PC-9 (cell line): ENCODE data around the gene SPAG9. TPM values are rescaled to one million over a fixed set of nuclear protein-coding genes. Genes with fewer than 3 reads are reported as not detected.

Experiments used
- BruUV-seq: library from RNA; stranded (reverse); fragments of 400-500 nt; replicated peaks from 2 replicates; lab custom pipeline; 2021; lab: Mats Ljungman, UMichigan
- CTCF ChIA-PET: fragments of 300-600 bp; sonication (Branson Sonifier 250); formaldehyde crosslinking; loops from one replicate; lab custom pipeline; 2022; ENCODE audit warnings: antibody characterized with exemption; lab: Charles Lee
- POLR2A ChIA-PET: fragments of 300-600 bp; sonication (Branson Sonifier 250); formaldehyde crosslinking; loops from one replicate; lab custom pipeline; 2022; ENCODE audit warnings: antibody characterized with exemption; ENCODE audit not compliant: unreplicated experiment; lab: Charles Lee
- DNase-seq, 2 experiments: peaks; one replicate each; pipeline versions ENCODE4 v3.0.0 to v3.0.0-alpha.2; 2015 to 2022; ENCODE audit warnings: mixed read lengths in 1 of 2
- H2AFZ ChIP-seq: fragments of 200-600 bp; sonication (generic); 2 replicates; pipeline ENCODE4 v1.8.1; 2017; ENCODE audit warnings: antibody characterized with exemption
- H3F3A ChIP-seq: fragments of 200-600 bp; sonication (generic); 2 replicates; pipeline ENCODE4 v1.8.1; 2017; ENCODE audit warnings: antibody characterized with exemption, mild to moderate bottlenecking, low read depth; ENCODE audit not compliant: insufficient read depth
- H3K27ac ChIP-seq: fragments of 200-600 bp; sonication (generic); 2 replicates; pipeline ENCODE4 v1.6.1; 2016; ENCODE audit warnings: mixed run types
- H3K27me3 ChIP-seq: fragments of 200-600 bp; sonication (generic); 2 replicates; pipeline ENCODE4 v1.6.1; 2016; ENCODE audit warnings: low read depth, mixed run types; ENCODE audit not compliant: insufficient read depth
- H3K36me3 ChIP-seq: fragments of 200-600 bp; sonication (generic); 2 replicates; pipeline ENCODE4 v1.6.1; 2016; ENCODE audit warnings: low read depth, mixed run types
- H3K4me1 ChIP-seq: fragments of 200-600 bp; sonication (generic); replicated peaks from 2 replicates; pipeline ENCODE4 v1.6.1; 2016; ENCODE audit warnings: mixed run types; ENCODE audit not compliant: insufficient read depth
- H3K4me2 ChIP-seq: fragments of 200-600 bp; sonication (generic); 2 replicates; pipeline ENCODE4 v1.6.1; 2017; ENCODE audit warnings: mixed run types
- H3K4me3 ChIP-seq: fragments of 200-600 bp; sonication (generic); 2 replicates; pipeline ENCODE4 v1.6.1; 2016; ENCODE audit warnings: mixed run types
- H3K79me2 ChIP-seq: fragments of 200-600 bp; sonication (generic); 2 replicates; pipeline ENCODE4 v1.6.1; 2017; ENCODE audit warnings: low read depth, mixed run types
- H3K9me2 ChIP-seq: fragments of 200-600 bp; sonication (generic); 2 replicates; pipeline ENCODE4 v1.8.1; 2017; ENCODE audit warnings: mild to moderate bottlenecking; ENCODE audit not compliant: insufficient read depth
- H3K9me3 ChIP-seq: fragments of 200-600 bp; sonication (generic); 2 replicates; pipeline ENCODE4 v1.8.1; 2016; ENCODE audit warnings: low read depth; ENCODE audit not compliant: insufficient read depth
- H4K20me1 ChIP-seq: fragments of 200-600 bp; sonication (generic); 2 replicates; pipeline ENCODE4 v1.8.1; 2017; ENCODE audit not compliant: insufficient read depth
- CTCF ChIP-seq: fragments of 200-600 bp; sonication (generic); conservative IDR thresholded peaks from 2 replicates; pipeline ENCODE4 v1.6.1; 2017; ENCODE audit warnings: mixed run types, antibody characterized with exemption, mild to moderate bottlenecking, moderate library complexity
- EZH2 ChIP-seq: fragments of 200-600 bp; sonication (generic); IDR thresholded peaks from 2 replicates; pipeline ENCODE4 v1.8.0; 2017; ENCODE audit warnings: antibody characterized with exemption, low read depth
- intact Hi-C: fragments of 100-400 bp; cut with micrococcal nuclease; formaldehyde crosslinking; loops from one replicate; pipeline ENCODE4 v1.10.0; 2022; ENCODE audit not compliant: unreplicated experiment
- total RNA-seq: library from RNA; stranded (reverse); gene quantifications from 2 replicates; pipeline ENCODE4 v1.2.3, GENCODE V29; 2021

The SPAG9 gene
- total RNA-seq, 1 experiment from 2014 or later: 51.8 TPM

- Histone ChIP-seq H3K27ac (peak overlapping the region; percentile 73), H3K4me3 (no peak overlapping the region), H3K36me3 (no peaks in the 10 kb centered on the region), H3K4me1 (peaks cover 67% of the 10 kb centered on the region), H3K27me3 (no peaks in the 10 kb centered on the region), H3K4me2 (peak overlapping the region; percentile 73), H3K9me3 (no peaks in the 10 kb centered on the region), H3K79me2 (no peaks in the 10 kb centered on the region), H3K9me2 (no peaks in the 10 kb centered on the region), H2AFZ (no peak overlapping the region), H4K20me1 (no peaks in the 10 kb centered on the region), H3F3A (peaks cover 41% of the 10 kb centered on the region)
- intact Hi-C loops: no loop called here
- BruUV-seq: no TSS peak
- ChIA-PET POLR2A (interaction anchor here (0.6 kb wide), 1 partner anchor 82 kb away, joined by 6 read pairs; no protein-coding TSS in a partner anchor), CTCF (interaction anchor here (0.7 to 2.1 kb wide), 5 partner anchors 18 to 105 kb away, joined by 3 to 9 read pairs (median 3); no protein-coding TSS in a partner anchor)
- no peak for TF ChIP-seq EZH2
- TF ChIP-seq CTCF: no peak
- DNase-seq: peak in 1 of 2 experiments; percentile 9
Measured at GRCh38 chr17:50949128-50949988, 171.3 kb downstream of the SPAG9 start.

GRCh38 chr17:50948711-50949110, 172.0 kb downstream of the SPAG9 start:
- CTCF ChIA-PET: interaction anchor here (1.3 to 2.1 kb wide), 2 partner anchors 96 to 104 kb away, joined by 4 to 9 read pairs; no protein-coding TSS in a partner anchor
- peaks cover 74% of the 10 kb centered on the region for H3K4me1 ChIP-seq
- no TSS peak for BruUV-seq

More at GRCh38 chr17:50948711-50949110, 172.0 kb downstream of the SPAG9 start:
- Histone ChIP-seq H3K9me3 (no peaks in the 10 kb centered on the region), H2AFZ (no peak overlapping the region), H3K27ac (no peak overlapping the region), H4K20me1 (no peaks in the 10 kb centered on the region), H3K79me2 (no peaks in the 10 kb centered on the region), H3K36me3 (no peaks in the 10 kb centered on the region), H3K4me3 (no peak overlapping the region), H3F3A (peaks cover 41% of the 10 kb centered on the region), H3K27me3 (no peaks in the 10 kb centered on the region), H3K9me2 (no peaks in the 10 kb centered on the region), H3K4me2 (no peak overlapping the region)
- TF ChIP-seq EZH2: no peak
- TF ChIP-seq CTCF: no peak
- intact Hi-C loops: no loop called here
- POLR2A ChIA-PET: interaction anchor here (0.6 to 1.2 kb wide), 2 partner anchors 64 to 282 kb away, joined by 7 to 8 read pairs; no protein-coding TSS in a partner anchor
- peak in 1 of 2 experiments; percentile 29 for DNase-seq
